ENCODE measurements around the gene CENPQ.

CENPQ gene

DNA sequence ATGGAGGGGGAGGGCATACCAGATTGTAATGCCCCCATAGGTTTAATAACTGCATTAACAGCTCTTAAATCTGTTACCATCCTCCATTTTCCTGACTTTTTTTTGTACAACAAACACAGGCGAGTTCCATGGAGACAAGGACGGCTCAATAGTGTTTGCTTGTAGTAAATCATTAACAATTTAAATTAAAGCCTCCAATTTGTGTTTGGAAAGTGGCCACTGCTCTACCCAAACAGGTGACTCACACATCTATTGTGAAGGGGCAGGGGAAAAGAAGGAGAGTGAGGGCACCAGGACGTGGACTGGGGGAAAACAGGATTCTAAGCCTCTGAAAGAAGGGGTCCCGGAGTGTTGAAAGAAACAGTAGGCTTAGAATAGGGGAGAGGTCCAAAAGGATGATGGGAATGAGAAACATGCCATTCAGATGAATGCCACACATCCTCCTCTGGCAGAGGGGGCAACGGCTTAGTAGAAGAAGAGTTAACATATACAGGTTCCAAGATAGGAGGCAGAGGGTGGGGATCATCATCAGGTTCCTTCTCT is 43.5 kb downstream of the CENPQ start:
- DNase-seq: no peak

GRCh38 chr6:49509342-49509741 is 46.2 kb downstream of the CENPQ start:
- DNase-seq: no peak

GRCh38 chr6:49513153-49513989 is 50.2 kb downstream of the CENPQ start:
- DNase-seq: no peak

GRCh38 chr6:49514571-49515484 is 51.7 kb downstream of the CENPQ start:
- no peak for DNase-seq

DNA sequence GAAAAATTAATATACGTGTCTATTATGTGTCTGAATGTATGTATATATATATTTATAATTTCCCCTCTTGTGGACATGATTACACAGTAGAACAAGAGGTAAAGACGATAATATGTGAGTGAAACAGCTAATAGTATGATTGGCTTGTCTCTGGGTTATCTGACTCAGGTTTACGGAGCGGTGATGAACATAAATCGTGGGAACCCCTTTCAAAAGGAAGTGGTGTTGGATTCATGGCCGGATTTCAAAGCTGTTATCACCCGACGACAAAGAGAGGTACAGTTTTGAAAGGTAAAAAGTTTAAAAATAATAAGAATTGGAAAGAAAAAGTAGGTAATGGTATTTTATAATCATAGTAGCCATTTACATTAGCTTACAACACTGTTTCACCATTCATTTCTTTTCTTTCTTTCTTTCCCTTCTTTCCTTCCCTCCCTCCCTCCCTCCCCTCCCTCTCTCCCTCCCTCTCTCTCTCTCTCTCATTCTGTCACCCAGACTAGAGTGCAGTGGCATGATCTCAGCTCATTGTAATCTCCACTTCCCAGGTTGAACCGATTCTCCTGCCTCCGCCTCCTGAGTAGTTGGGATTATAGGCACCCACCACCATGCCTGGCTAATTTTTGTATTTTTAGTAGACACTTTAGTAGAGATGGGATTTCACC is 52.4 kb downstream of the CENPQ start:
- no peak for DNase-seq

GRCh38 chr6:49516147-49516505 is 53.0 kb downstream of the CENPQ start:
- no peak for DNase-seq

GRCh38 chr6:49517919-49518318 is 54.7 kb downstream of the CENPQ start:
- DNase-seq: no peak

- no peak for DNase-seq
These were observed 56.5 kb downstream of the CENPQ start for GRCh38 chr6:49519660-49520059.

DNA sequence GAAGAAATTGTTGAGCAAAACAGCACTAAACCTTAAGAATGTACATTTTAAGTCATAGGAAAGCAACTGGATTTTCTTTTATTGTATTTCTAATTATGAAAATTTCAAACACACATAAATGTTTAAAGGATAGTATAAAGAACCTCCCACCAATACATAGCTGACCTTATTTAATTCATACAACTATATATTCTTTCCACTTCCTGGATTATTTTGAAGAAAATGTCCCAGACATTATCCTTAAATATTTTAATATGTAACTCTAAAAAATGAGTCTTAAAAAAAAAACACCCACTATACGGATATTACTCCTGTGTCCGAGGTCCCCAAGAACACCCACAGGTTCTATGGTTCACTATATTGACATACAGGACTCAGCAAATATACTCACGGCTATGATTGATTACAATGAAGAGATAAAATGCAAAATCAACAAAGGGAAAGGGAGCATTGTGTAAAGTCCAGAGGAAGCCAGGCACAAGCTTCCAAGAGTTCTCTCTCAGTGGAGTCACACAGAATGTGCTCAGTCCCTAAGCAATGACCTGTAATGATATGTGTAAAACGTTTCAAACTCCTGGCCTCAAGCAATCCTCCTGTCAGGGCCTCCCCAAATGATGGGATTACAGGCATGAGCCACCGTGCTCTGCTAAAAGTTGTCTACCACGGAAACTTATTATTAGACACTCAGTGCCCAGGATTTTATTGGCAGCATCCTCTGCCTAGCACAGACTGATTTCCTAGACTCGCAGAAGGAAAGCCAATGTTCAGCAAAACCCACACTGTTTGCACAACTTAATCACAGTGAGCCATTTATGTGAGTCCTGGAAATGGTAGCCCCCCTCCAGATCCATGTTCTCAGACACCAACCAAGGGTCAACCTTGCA is 59.8 kb downstream of the CENPQ start:
- no peak for DNase-seq

DNA sequence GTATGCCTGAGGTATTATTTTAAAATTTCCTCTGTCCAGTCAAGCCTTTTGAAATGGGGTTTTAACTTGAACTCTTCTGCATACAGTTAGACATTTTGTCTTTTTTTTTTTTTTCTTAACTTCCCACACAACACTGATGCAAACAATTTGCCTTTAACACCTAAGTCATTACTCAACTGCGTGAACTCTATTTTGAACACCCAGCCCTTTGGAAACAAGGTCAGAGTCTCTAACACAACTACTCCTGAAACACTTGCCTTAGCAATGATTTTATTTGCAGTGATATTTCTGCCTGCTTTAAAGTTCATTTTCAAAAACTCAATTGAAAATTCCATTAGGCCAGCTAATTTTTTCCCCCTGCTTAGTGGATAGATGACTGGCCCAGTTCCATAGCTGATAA is 60.7 kb downstream of the CENPQ start:
- no peak for DNase-seq

DNA sequence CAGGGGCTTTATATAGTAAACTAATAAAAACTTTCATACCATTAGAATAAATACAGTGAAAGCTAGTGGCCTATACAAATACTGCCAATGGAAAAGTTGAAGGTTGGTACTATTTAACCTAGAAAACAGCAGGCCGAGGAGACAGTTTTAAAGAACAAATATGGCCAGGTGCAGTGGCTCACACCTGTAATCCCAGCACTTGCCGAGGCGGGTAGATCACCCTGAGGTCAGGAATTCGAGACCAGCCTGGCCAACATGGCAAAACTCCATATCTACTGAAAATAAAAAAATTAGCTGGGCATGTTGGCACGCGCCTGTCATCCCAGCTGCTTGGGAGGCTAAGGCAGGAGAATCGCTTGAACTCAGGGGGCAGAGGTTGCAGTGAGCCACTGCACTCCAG is 61.4 kb downstream of the CENPQ start:
- DNase-seq: no peak

DNA sequence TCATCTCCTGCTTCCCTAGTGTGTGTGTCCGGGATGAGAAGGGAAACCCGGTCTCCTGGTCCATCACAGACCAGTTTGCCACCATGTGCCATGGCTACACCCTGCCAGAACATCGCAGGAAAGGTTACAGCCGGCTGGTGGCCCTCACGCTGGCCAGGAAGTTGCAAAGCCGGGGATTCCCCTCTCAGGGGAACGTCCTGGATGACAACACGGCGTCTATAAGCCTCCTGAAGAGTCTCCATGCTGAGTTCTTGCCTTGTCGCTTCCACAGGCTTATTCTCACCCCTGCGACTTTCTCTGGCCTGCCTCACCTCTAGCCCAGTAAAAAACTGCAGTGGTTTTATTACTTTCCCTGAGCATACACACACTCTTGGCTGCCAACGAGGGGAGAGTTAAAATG is 63.4 kb downstream of the CENPQ start:
- DNase-seq: no peak

GRCh38 chr6:49527320-49527719 is 64.2 kb downstream of the CENPQ start:
- DNase-seq: no peak

DNA sequence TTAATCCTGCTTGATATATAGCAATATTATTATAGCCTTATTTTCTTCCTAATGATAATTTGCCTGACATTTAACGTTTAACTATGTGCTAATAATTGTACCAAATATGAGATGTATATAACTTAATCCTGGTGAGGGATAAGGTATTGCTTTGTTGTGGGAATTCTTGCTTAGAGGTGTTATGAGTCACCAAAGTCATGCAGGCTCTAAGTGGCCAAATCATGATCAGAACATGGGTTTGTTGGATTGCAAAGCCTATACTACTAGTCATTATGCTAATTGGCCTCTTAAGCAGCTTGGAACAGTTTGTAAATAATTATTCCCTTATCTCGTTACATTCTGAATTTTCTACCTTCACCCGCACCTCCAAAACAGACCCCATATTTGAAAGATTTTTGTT is 65.4 kb downstream of the CENPQ start:
- no peak for DNase-seq

- no peak for DNase-seq
These were observed 67.1 kb downstream of the CENPQ start for GRCh38 chr6:49530141-49530776.

DNA sequence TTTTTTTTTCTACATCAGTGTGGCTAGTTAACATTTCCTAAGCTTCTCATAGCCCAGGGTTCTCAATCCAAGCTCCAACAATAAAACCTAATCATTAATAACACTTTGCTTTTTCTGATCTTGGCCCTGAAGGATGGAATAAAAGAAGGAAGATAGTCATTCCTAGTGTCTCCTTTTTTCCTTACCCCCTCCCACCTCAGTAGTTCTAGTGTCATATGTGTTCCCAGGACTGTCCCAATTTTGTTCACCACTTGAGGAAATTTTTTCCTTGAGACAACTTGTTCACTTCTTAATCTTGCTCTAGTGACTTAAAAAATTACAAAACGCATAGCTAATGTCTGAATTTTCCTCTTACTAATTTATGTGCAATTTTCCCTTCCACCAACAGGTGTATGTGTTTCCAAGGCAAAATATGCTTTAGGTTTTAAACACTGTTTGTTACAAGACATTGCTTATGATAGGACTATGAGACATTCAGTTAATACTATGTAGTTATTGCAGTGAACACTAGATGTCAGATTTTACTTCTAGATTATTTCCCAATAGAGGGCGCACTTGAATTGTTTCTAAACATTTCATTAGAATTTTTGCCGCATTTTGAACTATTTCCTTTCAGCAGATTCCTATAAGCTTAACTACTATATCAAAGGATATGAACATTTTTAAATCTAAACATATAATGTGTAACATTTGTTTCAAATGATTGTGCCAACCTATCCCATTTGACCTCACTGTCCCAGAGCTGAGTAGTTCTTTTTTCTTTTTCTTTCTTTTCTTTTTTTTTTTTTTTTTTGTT is 68.8 kb downstream of the CENPQ start:
- no peak for DNase-seq

DNA sequence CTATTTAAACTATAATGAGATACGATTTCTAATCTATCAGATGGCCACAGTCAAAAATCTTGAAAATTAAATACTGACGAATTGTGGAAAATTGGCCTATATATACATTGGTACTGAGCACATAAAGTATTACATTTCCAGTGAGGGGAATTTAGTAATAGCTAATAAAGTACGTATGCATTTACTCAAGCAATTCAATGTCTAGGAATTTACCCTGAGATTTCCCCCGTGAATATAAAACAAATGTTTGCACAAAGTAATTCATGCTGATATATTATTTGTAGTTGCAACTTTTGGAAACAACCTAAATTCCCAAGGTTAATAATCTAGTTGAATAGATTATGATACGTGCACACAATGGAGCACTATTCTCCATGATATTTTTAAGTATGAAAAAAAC is 72.6 kb downstream of the CENPQ start:
- no peak for DNase-seq

DNA sequence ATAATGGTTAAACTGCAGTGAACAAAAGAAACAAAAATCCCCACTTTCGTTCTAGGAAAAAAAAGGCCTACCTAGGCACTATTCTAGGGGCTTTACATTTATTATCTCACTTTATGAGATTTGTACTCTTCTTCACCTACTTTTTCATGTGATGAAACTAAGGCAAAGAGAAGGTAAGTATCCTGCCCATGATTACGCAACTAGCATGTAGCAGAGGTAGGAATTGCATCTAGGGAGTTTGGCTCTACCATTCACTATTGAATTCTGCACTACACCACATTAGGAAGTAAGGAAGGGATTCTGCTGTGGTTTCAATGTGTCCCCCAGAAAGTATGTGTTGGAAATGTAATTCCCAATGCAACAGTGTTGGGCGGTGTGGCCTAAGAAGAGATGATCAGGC is 75.9 kb downstream of the CENPQ start:
- DNase-seq: no peak

DNA sequence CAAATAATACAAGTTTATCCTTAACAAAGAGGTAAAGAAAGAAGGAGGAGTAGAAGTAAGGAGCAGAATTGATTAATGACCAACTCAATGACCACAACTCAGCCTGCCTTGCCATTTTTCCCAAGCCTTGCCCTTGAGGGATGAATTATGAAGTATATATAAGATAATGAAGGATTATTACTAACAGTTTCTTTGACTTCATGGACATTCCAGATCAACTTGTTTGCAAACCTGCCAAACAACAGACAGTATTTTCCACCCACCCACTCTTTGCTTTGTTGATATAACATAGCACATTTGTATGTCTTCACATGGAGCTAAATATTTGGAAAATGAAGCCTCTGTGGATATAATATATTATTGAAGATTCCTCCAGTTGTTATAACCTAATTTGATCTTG is 77.4 kb downstream of the CENPQ start:
- no peak for DNase-seq

- no peak for DNase-seq
These were observed 78.1 kb downstream of the CENPQ start for GRCh38 chr6:49541210-49541724.

DNA sequence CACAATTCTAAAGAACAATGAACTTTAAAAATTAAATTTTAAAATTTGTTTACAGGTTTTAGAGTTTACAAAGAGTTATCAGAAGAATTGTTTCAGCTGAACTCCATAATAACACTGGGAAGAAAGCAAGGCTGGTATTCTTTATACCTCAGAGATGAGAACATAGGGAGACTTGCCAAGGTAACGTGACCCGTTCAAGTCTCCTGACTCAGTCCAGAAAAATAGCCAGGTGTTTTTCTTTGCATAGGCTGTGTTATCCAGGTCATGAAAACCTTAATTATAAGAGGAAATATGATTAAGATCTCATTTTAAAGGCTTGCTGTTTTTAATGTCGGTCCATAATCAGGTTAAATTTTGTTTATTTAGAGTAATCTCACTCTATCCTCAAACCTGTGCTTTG is 78.8 kb downstream of the CENPQ start:
- DNase-seq: no peak
